Keratinocyte (primary cell): Measurements from ENCODE around the gene RFX8.

ENCODE experiments used
- CTCF ChIP-seq, 3 experiments: IDR thresholded peaks in 1 of 3; conservative IDR thresholded peaks in 1 of 3; optimal IDR thresholded peaks in 1 of 3; 2 replicates in 2 of 3; 3 replicates in 1 of 3; pipeline versions ENCODE3 to v1.5.1; 2011; ENCODE audit warnings: low read length in 3 of 3, mild to moderate bottlenecking in 3 of 3, moderate library complexity in 2 of 3, control low read depth in 1 of 3, inconsistent platforms in 1 of 3; ENCODE audit not compliant: insufficient read depth in 2 of 3; ENCODE audit errors: extremely low read depth in 1 of 3
- EZH2 ChIP-seq: IDR thresholded peaks from one replicate; pipeline ENCODE4 v1.6.1; 2012; ENCODE audit warnings: inconsistent platforms, mild to moderate bottlenecking, low read length, moderate library complexity

DNA sequence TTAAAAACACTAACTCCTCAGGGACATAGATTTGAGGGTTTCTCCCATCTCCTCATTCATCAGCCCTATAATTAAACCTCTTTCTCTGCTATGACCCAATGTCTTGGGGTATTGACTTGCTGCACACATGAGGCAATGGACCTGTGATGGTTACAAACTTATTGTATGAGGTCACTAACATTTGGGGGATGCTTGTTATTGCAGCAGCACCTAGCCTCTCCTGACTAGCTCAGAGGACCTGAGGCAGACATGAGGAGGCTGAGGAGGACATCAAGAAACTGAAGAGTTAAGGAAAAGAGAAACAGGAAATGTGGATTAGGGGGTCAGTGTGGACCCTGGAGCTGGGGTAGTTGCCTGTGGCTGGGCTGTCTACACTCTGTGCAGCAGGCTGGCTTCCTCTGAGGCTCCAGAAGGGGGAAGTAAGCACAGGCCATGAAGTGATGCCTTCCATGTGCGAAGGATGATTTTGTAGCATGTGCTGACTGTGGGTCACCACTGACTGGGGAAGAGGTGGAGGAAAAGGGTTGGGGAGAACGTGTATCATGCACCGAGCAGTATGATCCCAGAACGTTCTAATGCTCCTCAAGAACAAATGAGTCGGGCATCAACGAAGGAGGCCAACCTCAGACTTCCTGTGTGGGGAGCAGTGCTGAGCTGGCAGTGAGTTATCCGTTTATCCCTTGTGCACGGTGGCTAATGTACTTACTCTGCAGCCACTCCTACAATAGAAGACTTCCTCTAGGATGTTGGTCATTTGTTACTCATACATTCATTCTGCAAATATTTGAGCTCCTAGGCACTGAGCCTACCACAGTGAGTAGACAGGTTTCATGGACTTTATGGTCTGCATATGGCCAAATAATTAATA, 42.1 kb upstream of the RFX8 start:
- TF ChIP-seq CTCF (optimal IDR thresholded peaks at IDR 0.05 in 1 of 3, IDR thresholded peaks at IDR 0.05 in 1 of 3, conservative IDR thresholded peaks at IDR 0.05 in 1 of 3; ENCODE audit: extremely low read depth in 1 of 3, insufficient read depth in 2 of 3, low read length in 3 of 3) (peak in 1 of 3 experiments; percentile 5), EZH2 (no peak)
